AG04450 (cell line): Measurements from ENCODE around the gene SRPX2. TPM values are rescaled to one million over a fixed set of nuclear protein-coding genes. Genes with fewer than 3 reads are reported as not detected.
"Not testable (repeated sequence)": the region's sequence is repeated elsewhere in the genome, so short reads cannot be mapped to it uniquely, and the experiment has no call there.

Experiments
- CTCF ChIA-PET: fragments of 300-600, 350-600 bp; formaldehyde crosslinking; extraction: SDS; loops from one replicate; lab custom pipeline; 2022; ENCODE audit warnings: antibody characterized with exemption, inconsistent platforms; lab: Charles Lee
- POLR2A ChIA-PET: fragments of 350-600 bp; formaldehyde crosslinking; extraction: SDS; loops from one replicate; lab custom pipeline; 2021; ENCODE audit warnings: antibody characterized with exemption, inconsistent platforms; lab: Yijun Ruan, JAX
- DNase-seq: peaks from one replicate; pipeline ENCODE4 v3.0.0-alpha.2; 2011; ENCODE audit warnings: low read depth, low spot score
- H3K27ac ChIP-seq: one replicate; pipeline ENCODE4 v1.5.1; 2012; ENCODE audit warnings: low read depth, low read length, control low read depth
- H3K27me3 ChIP-seq: one replicate; pipeline ENCODE4 v1.6.0; 2012; ENCODE audit warnings: low read length; ENCODE audit not compliant: control insufficient read depth, insufficient read depth
- H3K4me3 ChIP-seq: 2 replicates; pipeline ENCODE4 v1.5.1; 2011; ENCODE audit warnings: mild to moderate bottlenecking, low read depth, low read length, control low read depth
- H3K9me3 ChIP-seq: 2 replicates; pipeline ENCODE4 v1.5.1; 2012; ENCODE audit warnings: low read length; ENCODE audit not compliant: control insufficient read depth, insufficient read depth
- CTCF ChIP-seq: IDR thresholded peaks from 2 replicates; pipeline ENCODE4 v1.5.1; 2011; ENCODE audit warnings: low read depth, low read length, control low read depth, inconsistent platforms
- polyA plus RNA-seq: library from polyadenylated mRNA; depleted of rRNA; stranded (reverse); fragments of >200 nt; gene quantifications from 2 replicates; pipeline ENCODE4 v1.2.3, GENCODE V29; 2011; rRNA removed

SRPX2 gene
- polyA plus RNA-seq, 1 experiment: 87.1 TPM

- Histone ChIP-seq H3K9me3 (no peaks in the 10 kb centered on the region), H3K27ac (no peak overlapping the region), H3K27me3 (no peaks in the 10 kb centered on the region), H3K4me3 (no peak overlapping the region)
- CTCF ChIA-PET: interaction anchor here (1.0 kb wide), 1 partner anchor 51 kb away, joined by 4 read pairs; no protein-coding TSS in a partner anchor
- DNase-seq: no peak
- POLR2A ChIA-PET: no interaction called here
- TF ChIP-seq CTCF: no peak
These were observed 73.4 kb downstream of the SRPX2 start for GRCh38 chrX:100717363-100717762.

GRCh38 chrX:100719139-100719538, 75.1 kb downstream of the SRPX2 start:
- CTCF ChIA-PET: interaction anchor here (2.1 to 2.8 kb wide), 2 partner anchors 33 to 50 kb away, joined by 9 to 10 read pairs; no protein-coding TSS in a partner anchor
- H3K9me3 ChIP-seq: no peaks in the 10 kb centered on the region
- no peak for TF ChIP-seq CTCF

GRCh38 chrX:100720301-100720700, 76.3 kb downstream of the SRPX2 start:
- CTCF ChIA-PET: interaction anchor here (2.1 to 2.8 kb wide), 2 partner anchors 34 to 48 kb away, joined by 9 to 10 read pairs; no protein-coding TSS in a partner anchor
- POLR2A ChIA-PET: no interaction called here
- DNase-seq: no peak
- Histone ChIP-seq H3K4me3 (no peak overlapping the region), H3K9me3 (no peaks in the 10 kb centered on the region), H3K27me3 (no peaks in the 10 kb centered on the region), H3K27ac (no peak overlapping the region)
- no peak for TF ChIP-seq CTCF

More at GRCh38 chrX:100719139-100719538, 75.1 kb downstream of the SRPX2 start:
- POLR2A ChIA-PET: no interaction called here
- H3K27me3 ChIP-seq: no peaks in the 10 kb centered on the region
- DNase-seq: no peak
- H3K27ac ChIP-seq: no peak overlapping the region
- no peak overlapping the region for H3K4me3 ChIP-seq

GRCh38 chrX:100721328-100721727, 77.3 kb downstream of the SRPX2 start:
- no peak for DNase-seq
- ChIA-PET POLR2A (no interaction called here), CTCF (interaction anchor here (1.3 to 1.5 kb wide), 2 partner anchors 35 to 47 kb away, joined by 4 to 10 read pairs; no protein-coding TSS in a partner anchor)
- no peaks in the 10 kb centered on the region for H3K9me3 ChIP-seq
- H3K27ac ChIP-seq: no peak overlapping the region
- H3K4me3 ChIP-seq: no peak overlapping the region
- no peaks in the 10 kb centered on the region for H3K27me3 ChIP-seq
- no peak for TF ChIP-seq CTCF

GRCh38 chrX:100724006-100724405, 80.0 kb downstream of the SRPX2 start:
- H3K4me3 ChIP-seq, DNase-seq, POLR2A ChIA-PET, H3K27ac ChIP-seq, CTCF ChIA-PET, H3K27me3 ChIP-seq, H3K9me3 ChIP-seq: not testable (repeated sequence)

Other genes starting within 250 kb of the SRPX2 start
- 0.01 and 0.02 TPM in 2 replicates for gene PCDH19, start 233.9 kb upstream of the SRPX2 start, polyA plus RNA-seq
- not detected in 2 replicates for gene TNMD, start 59.3 kb upstream of the SRPX2 start, polyA plus RNA-seq
- gene TSPAN6, start 7.4 kb upstream of the SRPX2 start, polyA plus RNA-seq: 38.4 and 49.1 TPM in 2 replicates
- gene SYTL4, start 87.9 kb downstream of the SRPX2 start, polyA plus RNA-seq: 4.3 and 5.3 TPM in 2 replicates
- 22.0 and 22.3 TPM in 2 replicates for gene CSTF2, start 176.2 kb downstream of the SRPX2 start, polyA plus RNA-seq
- gene NOX1, start 230.2 kb downstream of the SRPX2 start, polyA plus RNA-seq: not detected in 2 replicates